SU-DHL-6 (cell line): ENCODE data around the gene TFPI2.

Source experiments
- CTCF ChIP-seq: fragments of 200-600 bp; sonication (generic); IDR thresholded peaks from one replicate; pipeline ENCODE4 v1.5.1; 2017; ENCODE audit warnings: antibody characterized with exemption, mild to moderate bottlenecking, low read length, moderate library complexity; ENCODE audit not compliant: insufficient read depth, poor library complexity, severe bottlenecking
- EZH2phosphoT487 ChIP-seq: fragments of 200-600 bp; sonication (generic), shearing (Covaris generic); conservative IDR thresholded peaks from 2 replicates; pipeline ENCODE4 v1.6.1; 2018; ENCODE audit warnings: mild to moderate bottlenecking, antibody characterized with exemption, low read length, moderate library complexity, mixed read lengths

- no peak for TF ChIP-seq CTCF
- TF ChIP-seq EZH2phosphoT487 = no peak
Observed at GRCh38 chr7:93913197-93913596, 22.6 kb upstream of the TFPI2 start.
